ENCODE results near the gene C10orf95.

- TF ChIP-seq CTCF (IDR thresholded peaks at IDR 0.05) (no peak), POLR2A (IDR thresholded peaks at IDR 0.05) (no peak)
These were observed 42.4 kb downstream of the C10orf95 start for GRCh38 chr10:102408728-102409603.
